Upper lobe of left lung (tissue), 6 donors: ENCODE data around the gene RAD54L2. TPM values are rescaled to one million over a fixed set of nuclear protein-coding genes. Genes with fewer than 3 reads are reported as not detected.

Experiments used
- ATAC-seq, 2 donors: fragments of 200-7000 bp; cut with Tn5 transposase; one replicate each; pipeline ENCODE4 v1.9.1; 2022; ENCODE audit warnings: mild to moderate bottlenecking in 2 of 2, moderate library complexity in 2 of 2; ENCODE audit not compliant: low FRiP score in 2 of 2
- DNase-seq, 2 donors: peaks; one replicate each; pipeline ENCODE4 v3.0.0-alpha.2; 2019 to 2020
- H3K27ac ChIP-seq, 4 donors: fragments of 200-600 bp; sonication (generic); one replicate each; pipeline ENCODE4 v1.5.1; 2016 to 2019
- H3K27me3 ChIP-seq, 4 donors: fragments of 200-600 bp; sonication (generic); one replicate each; pipeline ENCODE4 v1.5.1; 2017 to 2019
- H3K36me3 ChIP-seq, 4 donors: fragments of 200-600 bp; sonication (generic); one replicate each; pipeline ENCODE4 v1.5.1; 2016 to 2019
- H3K4me1 ChIP-seq, 4 donors: fragments of 200-600 bp; sonication (generic); one replicate each; pipeline ENCODE4 v1.5.1; 2018 to 2019
- H3K4me3 ChIP-seq, 4 donors: fragments of 200-600 bp; sonication (generic); one replicate each; pipeline ENCODE4 v1.5.1; 2017 to 2019; ENCODE audit warnings: mild to moderate bottlenecking in 2 of 4, moderate library complexity in 1 of 4
- H3K9me3 ChIP-seq, 4 donors: fragments of 200-600 bp; sonication (generic); one replicate each; pipeline ENCODE4 v1.5.1; 2018 to 2019
- EP300 ChIP-seq, 4 donors: sonication (generic); formaldehyde crosslinking; IDR thresholded peaks; one replicate each; pipeline ENCODE4 v1.5.1; 2017; ENCODE audit warnings: antibody characterized with exemption in 4 of 4, control low read depth in 2 of 4
- POLR2A ChIP-seq, 4 donors: fragments of 450-650 bp; IDR thresholded peaks; one replicate each; pipeline ENCODE4 v1.5.1; 2016 to 2017; ENCODE audit warnings: antibody characterized with exemption in 4 of 4, mild to moderate bottlenecking in 2 of 4
- POLR2AphosphoS5 ChIP-seq, 2 donors: sonication (generic); formaldehyde crosslinking; IDR thresholded peaks; one replicate each; pipeline ENCODE4 v1.5.1; 2017; ENCODE audit warnings: antibody characterized with exemption in 2 of 2
- WGBS, 2 donors: methylation state at CpG; one replicate each; pipeline ENCODE4 v1.1.5; 2017 to 2018; 5-methylcytosine and 5-hydroxymethylcytosine counted together
- total RNA-seq, 6 donors: library from RNA; depleted of rRNA in 4 of 6; stranded (reverse); fragments of >200 nt in 4 of 6; gene quantifications; one replicate each; pipeline versions ENCODE4 v1.1.0 to v1.2.1, GENCODE V29; 2016 to 2021
- TF ChIP-seq, protein P1 (sequence below), 6 experiments: fragments of 450-650 bp in 4 of 6; fragments of 200-600 bp in 2 of 6; sonication (generic) in 2 of 6; IDR thresholded peaks; one replicate each; pipeline ENCODE4 v1.5.1; 2016 to 2019; ENCODE audit warnings: antibody characterized with exemption in 6 of 6
- donor health status: DM: no; HTN: no; CAD: no; lungs with moderate emphysema.
- donor health status: DM: no; HTN: yes; CAD: no; lungs with severe emphysema.

RAD54L2 gene
- total RNA-seq, result 10 to 100 TPM; 21.6 to 57.6 (median 27.3) TPM

- peak within 1 kb of the TSS; percentile 76 to 99 (median 96) for H3K4me3 ChIP-seq
- H3K36me3 ChIP-seq, result peaks cover 0 to 4% (median 0%) of the 10 kb centered on the region in 4 donors
- TF ChIP-seq, protein P1, sequence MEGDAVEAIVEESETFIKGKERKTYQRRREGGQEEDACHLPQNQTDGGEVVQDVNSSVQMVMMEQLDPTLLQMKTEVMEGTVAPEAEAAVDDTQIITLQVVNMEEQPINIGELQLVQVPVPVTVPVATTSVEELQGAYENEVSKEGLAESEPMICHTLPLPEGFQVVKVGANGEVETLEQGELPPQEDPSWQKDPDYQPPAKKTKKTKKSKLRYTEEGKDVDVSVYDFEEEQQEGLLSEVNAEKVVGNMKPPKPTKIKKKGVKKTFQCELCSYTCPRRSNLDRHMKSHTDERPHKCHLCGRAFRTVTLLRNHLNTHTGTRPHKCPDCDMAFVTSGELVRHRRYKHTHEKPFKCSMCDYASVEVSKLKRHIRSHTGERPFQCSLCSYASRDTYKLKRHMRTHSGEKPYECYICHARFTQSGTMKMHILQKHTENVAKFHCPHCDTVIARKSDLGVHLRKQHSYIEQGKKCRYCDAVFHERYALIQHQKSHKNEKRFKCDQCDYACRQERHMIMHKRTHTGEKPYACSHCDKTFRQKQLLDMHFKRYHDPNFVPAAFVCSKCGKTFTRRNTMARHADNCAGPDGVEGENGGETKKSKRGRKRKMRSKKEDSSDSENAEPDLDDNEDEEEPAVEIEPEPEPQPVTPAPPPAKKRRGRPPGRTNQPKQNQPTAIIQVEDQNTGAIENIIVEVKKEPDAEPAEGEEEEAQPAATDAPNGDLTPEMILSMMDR (IDR thresholded peaks at IDR 0.05), result peak in 4 of 6 experiments; percentile 25 to 54 (median 38)
- TF ChIP-seq EP300 (IDR thresholded peaks at IDR 0.05), result no peak
- TF ChIP-seq POLR2AphosphoS5 (IDR thresholded peaks at IDR 0.05), result peak; percentile 50 to 69
- peak in 3 of 4 donors; percentile 43 to 81 (median 79) for TF ChIP-seq POLR2A (IDR thresholded peaks at IDR 0.05)
- H3K27me3 ChIP-seq, result no peaks in the 10 kb centered on the region
- peak; percentile 81 to 97 for DNase-seq
- H3K4me1 ChIP-seq, result peaks cover 17 to 33% (median 23%) of the 10 kb centered on the region in 4 donors
- H3K9me3 ChIP-seq, result no peaks in the 10 kb centered on the region
- 0 to 1% methylated on average over 34 to 40 of the region's 91 CpGs for WGBS, 2 donors
- peak; percentile 95 to 98 for ATAC-seq
- H3K27ac ChIP-seq, result peak within 1 kb of the TSS; percentile 84 to 95 (median 92)
Measured at GRCh38 chr3:51538459-51539290, at the start of gene RAD54L2. Gene RAD54L2, plus strand, starts transcription at chr3:51538719. Its CDS starts 51,702 bp downstream, at chr3:51590421.

DNA sequence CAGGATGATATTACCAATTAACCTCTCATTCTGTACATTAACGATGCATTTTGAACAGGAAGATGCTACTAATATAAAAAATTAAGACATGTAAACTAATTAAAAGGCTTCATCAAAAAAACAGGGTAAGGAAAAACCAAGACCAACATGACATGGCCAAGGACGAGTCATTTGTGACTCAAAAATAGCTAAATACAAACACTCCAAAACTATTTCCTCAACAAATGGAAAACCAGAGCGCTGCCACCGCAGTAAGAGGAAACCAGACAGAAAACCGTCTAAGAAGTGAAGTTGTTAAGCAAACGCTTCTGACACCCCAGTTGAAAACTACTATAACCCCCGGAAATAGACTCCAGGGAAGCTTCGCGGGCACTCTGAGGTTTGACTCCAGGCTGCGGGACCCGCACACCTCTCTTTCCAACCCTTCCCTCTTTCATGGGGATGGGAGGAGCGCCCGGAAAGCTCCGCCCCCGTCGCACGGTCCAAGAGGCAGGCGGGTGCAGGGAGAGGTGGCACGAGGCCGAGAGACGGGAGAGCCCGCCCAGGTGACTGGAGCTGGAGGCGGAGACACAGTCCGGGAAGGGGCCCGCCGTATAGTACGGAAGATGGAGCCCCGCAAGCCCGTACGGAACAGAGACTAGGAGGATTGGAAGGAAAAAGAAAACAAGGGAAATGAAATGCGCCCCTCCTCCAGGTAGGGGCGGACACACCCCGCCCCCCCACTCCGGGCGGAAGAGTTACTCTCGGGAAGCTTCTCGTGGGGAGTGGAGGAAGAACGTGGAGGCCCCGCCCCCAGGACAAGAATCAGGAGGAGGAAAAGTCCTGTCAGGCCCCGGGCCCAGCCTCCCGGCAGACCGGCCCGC, 39.4 kb upstream of the RAD54L2 start:
- no peaks in the 10 kb centered on the region for H3K27me3 ChIP-seq
- TF ChIP-seq POLR2AphosphoS5 (IDR thresholded peaks at IDR 0.05), result peak; percentile 54 to 58
- TF ChIP-seq, protein P1 (IDR thresholded peaks at IDR 0.05), result no peak
- TF ChIP-seq POLR2A (IDR thresholded peaks at IDR 0.05), result peak in 2 of 4 donors; percentile 17 to 60
- no peaks in the 10 kb centered on the region for H3K9me3 ChIP-seq
- H3K4me3 ChIP-seq, result peak overlapping the region; percentile 45 to 93 (median 89)
- peaks cover 4 to 20% (median 7%) of the 10 kb centered on the region in 4 donors for H3K4me1 ChIP-seq
- WGBS, 2 donors, result 1% methylated on average over 39 to 41 of the region's 43 CpGs
- H3K36me3 ChIP-seq, result peaks cover 0 to 9% (median 5%) of the 10 kb centered on the region in 4 donors
- ATAC-seq (peak; percentile 91 to 93), DNase-seq (peak; percentile 96 to 97)
- peak overlapping the region; percentile 94 to 99 (median 96) for H3K27ac ChIP-seq

DNA sequence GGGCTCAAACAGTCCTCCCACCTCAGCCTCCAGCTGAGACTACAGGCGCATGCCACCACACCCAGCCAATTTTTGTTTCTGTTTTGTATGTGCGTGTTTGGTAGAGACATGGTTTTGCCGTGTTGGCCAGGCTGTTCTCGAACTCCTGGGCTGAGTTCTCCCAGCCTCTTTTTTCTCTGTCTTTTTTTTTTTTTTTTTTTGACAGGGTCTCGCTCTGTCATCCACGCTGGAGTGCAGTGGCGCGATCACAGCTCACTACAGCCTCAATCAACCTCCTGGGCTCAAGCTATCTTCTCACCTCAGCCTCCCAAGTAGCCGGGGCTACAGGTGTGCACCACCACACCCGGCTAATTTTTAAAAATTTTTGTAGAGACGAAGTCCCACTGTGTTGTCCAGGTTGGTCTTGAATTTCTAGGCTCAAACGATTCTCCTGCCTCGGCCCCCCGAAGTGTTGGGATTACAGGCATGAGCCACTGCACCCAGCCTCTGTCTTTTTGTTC, 37.8 kb upstream of the RAD54L2 start:
- Histone ChIP-seq H3K4me3 (peak overlapping the region in 3 of 4 donors; percentile 87 to 93 (median 91)), H3K4me1 (peaks cover 4 to 20% (median 7%) of the 10 kb centered on the region in 4 donors), H3K27ac (peak overlapping the region; percentile 94 to 99 (median 96)), H3K36me3 (peaks cover 0 to 6% (median 5%) of the 10 kb centered on the region in 4 donors), H3K27me3 (no peaks in the 10 kb centered on the region), H3K9me3 (no peaks in the 10 kb centered on the region)
- ATAC-seq (no peak), DNase-seq (no peak)
- TF ChIP-seq POLR2AphosphoS5 (IDR thresholded peaks at IDR 0.05) (no peak), POLR2A (IDR thresholded peaks at IDR 0.05) (no peak), EP300 (IDR thresholded peaks at IDR 0.05) (no peak)
- TF ChIP-seq, protein P1 (IDR thresholded peaks at IDR 0.05), result no peak
- 94% methylated on average over 14 of the region's 14 CpGs for WGBS, 2 donors

DNA sequence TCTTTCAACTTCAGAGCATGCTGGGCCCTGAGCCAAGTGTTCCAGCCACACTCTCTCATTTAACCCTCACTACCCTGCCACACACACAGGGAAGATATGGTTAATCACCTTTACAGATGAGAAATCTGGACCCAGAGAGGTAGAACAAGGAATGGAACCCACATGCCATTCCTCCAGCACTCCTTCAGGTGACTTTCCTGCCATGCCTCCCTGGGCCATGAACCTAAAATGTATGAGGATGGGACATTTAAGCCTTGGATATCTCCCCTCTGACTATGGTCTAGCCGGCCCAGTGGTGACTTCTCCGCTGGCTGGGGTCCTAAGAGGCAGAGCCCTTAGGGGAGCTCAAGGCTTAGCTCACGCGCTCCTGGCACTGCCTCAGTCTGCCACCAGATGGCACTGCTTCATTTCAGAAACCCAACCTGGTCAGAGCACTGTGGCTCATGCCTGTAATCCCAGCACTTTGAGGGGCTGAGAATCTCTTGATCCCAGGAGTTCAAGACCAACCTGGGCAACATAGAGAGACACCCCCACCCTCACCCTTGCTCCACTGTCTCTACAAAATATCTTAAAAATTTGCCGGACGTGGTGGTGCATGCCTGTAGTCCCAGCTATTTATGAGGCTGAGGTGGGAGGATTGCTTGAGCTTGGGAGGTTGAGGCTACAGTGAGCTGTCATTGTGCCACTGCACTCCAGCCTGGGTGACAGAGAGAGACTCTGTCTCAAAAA, 36.5 kb upstream of the RAD54L2 start:
- TF ChIP-seq EP300 (IDR thresholded peaks at IDR 0.05), result no peak
- no peak for TF ChIP-seq POLR2AphosphoS5 (IDR thresholded peaks at IDR 0.05)
- TF ChIP-seq, protein P1 (IDR thresholded peaks at IDR 0.05), result peak; percentile 91 to 96 (median 94)
- peaks cover 4 to 17% (median 7%) of the 10 kb centered on the region in 4 donors for H3K4me1 ChIP-seq
- ATAC-seq (peak; percentile 54 to 66), DNase-seq (peak in 1 of 2 donors; percentile 76)
- no peak overlapping the region for H3K4me3 ChIP-seq
- no peak overlapping the region for H3K27ac ChIP-seq
- no peaks in the 10 kb centered on the region for H3K9me3 ChIP-seq
- H3K36me3 ChIP-seq, result no peaks in the 10 kb centered on the region
- 8 to 13% methylated on average over 6 of the region's 6 CpGs for WGBS, 2 donors
- no peaks in the 10 kb centered on the region for H3K27me3 ChIP-seq
